ENCODE data around the gene PTH1R. TPM values are rescaled to one million over a fixed set of nuclear protein-coding genes. Genes with fewer than 3 reads are reported as not detected.

PTH1R gene
- total RNA-seq, 1 donor from 2014 or later = 0.29 TPM

GRCh38 chr3:46905213-46905560 is 27.7 kb downstream of the PTH1R start:
- Mint-ChIP-seq H3K9me3 (ENCODE audit: unreplicated experiment) (peaks cover 3% of the 10 kb centered on the region), H3K4me1 (ENCODE audit: low read depth, unreplicated experiment) (no peaks in the 10 kb centered on the region)

GRCh38 chr3:46905661-46906451 is 28.3 kb downstream of the PTH1R start:
- DNase-seq = no peak
- no peaks in the 10 kb centered on the region for H3K4me1 Mint-ChIP-seq (ENCODE audit: low read depth, unreplicated experiment)
- peaks cover 3% of the 10 kb centered on the region for H3K9me3 Mint-ChIP-seq (ENCODE audit: unreplicated experiment)
- TF ChIP-seq CTCF (IDR thresholded peaks at IDR 0.05; ENCODE audit: partially characterized antibody, unreplicated experiment) = no peak
- no peaks in the 10 kb centered on the region for H3K36me3 Mint-ChIP-seq (ENCODE audit: unreplicated experiment)
- peaks cover 3% of the 10 kb centered on the region for H3K27me3 Mint-ChIP-seq (ENCODE audit: unreplicated experiment)
- no peak overlapping the region for H3K4me3 Mint-ChIP-seq (ENCODE audit: unreplicated experiment)
- H3K27ac Mint-ChIP-seq (ENCODE audit: unreplicated experiment) = no peak overlapping the region

More at GRCh38 chr3:46905213-46905560, 27.7 kb downstream of the PTH1R start:
- H3K36me3 Mint-ChIP-seq (ENCODE audit: unreplicated experiment) = no peaks in the 10 kb centered on the region
- peaks cover 3% of the 10 kb centered on the region for H3K27me3 Mint-ChIP-seq (ENCODE audit: unreplicated experiment)
- DNase-seq = no peak
- no peak for TF ChIP-seq CTCF (IDR thresholded peaks at IDR 0.05; ENCODE audit: partially characterized antibody, unreplicated experiment)
- no peak overlapping the region for H3K27ac Mint-ChIP-seq (ENCODE audit: unreplicated experiment)
- H3K4me3 Mint-ChIP-seq (ENCODE audit: unreplicated experiment) = no peak overlapping the region

- H3K27me3 Mint-ChIP-seq (ENCODE audit: unreplicated experiment) = peaks cover 3% of the 10 kb centered on the region
- H3K36me3 Mint-ChIP-seq (ENCODE audit: unreplicated experiment) = no peaks in the 10 kb centered on the region
- no peaks in the 10 kb centered on the region for H3K4me1 Mint-ChIP-seq (ENCODE audit: low read depth, unreplicated experiment)
Measured at GRCh38 chr3:46906471-46907058, 29.0 kb downstream of the PTH1R start.

GRCh38 chr3:46907271-46907670 is 29.8 kb downstream of the PTH1R start:
- Mint-ChIP-seq H3K27ac (ENCODE audit: unreplicated experiment) (no peak overlapping the region), H3K36me3 (ENCODE audit: unreplicated experiment) (no peaks in the 10 kb centered on the region), H3K9me3 (ENCODE audit: unreplicated experiment) (peaks cover 3% of the 10 kb centered on the region), H3K4me3 (ENCODE audit: unreplicated experiment) (no peak overlapping the region), H3K27me3 (ENCODE audit: unreplicated experiment) (peaks cover 3% of the 10 kb centered on the region), H3K4me1 (ENCODE audit: low read depth, unreplicated experiment) (no peaks in the 10 kb centered on the region)
- DNase-seq = no peak
- no peak for TF ChIP-seq CTCF (IDR thresholded peaks at IDR 0.05; ENCODE audit: partially characterized antibody, unreplicated experiment)

More at GRCh38 chr3:46906471-46907058, 29.0 kb downstream of the PTH1R start:
- H3K27ac Mint-ChIP-seq (ENCODE audit: unreplicated experiment) = no peak overlapping the region
- H3K4me3 Mint-ChIP-seq (ENCODE audit: unreplicated experiment) = no peak overlapping the region
- peaks cover 3% of the 10 kb centered on the region for H3K9me3 Mint-ChIP-seq (ENCODE audit: unreplicated experiment)
- no peak for DNase-seq
- no peak for TF ChIP-seq CTCF (IDR thresholded peaks at IDR 0.05; ENCODE audit: partially characterized antibody, unreplicated experiment)

- Mint-ChIP-seq H3K9me3 (ENCODE audit: unreplicated experiment) (peaks cover 3% of the 10 kb centered on the region), H3K27me3 (ENCODE audit: unreplicated experiment) (peaks cover 3% of the 10 kb centered on the region), H3K4me1 (ENCODE audit: low read depth, unreplicated experiment) (no peaks in the 10 kb centered on the region), H3K36me3 (ENCODE audit: unreplicated experiment) (no peaks in the 10 kb centered on the region), H3K27ac (ENCODE audit: unreplicated experiment) (no peak overlapping the region), H3K4me3 (ENCODE audit: unreplicated experiment) (no peak overlapping the region)
- TF ChIP-seq CTCF (IDR thresholded peaks at IDR 0.05; ENCODE audit: partially characterized antibody, unreplicated experiment) = no peak
- no peak for DNase-seq
Measured at GRCh38 chr3:46907960-46908293, 30.4 kb downstream of the PTH1R start.
